ENCODE results near the gene MTLN.
"Not testable (repeated sequence)": the region's sequence is repeated elsewhere in the genome, so short reads cannot be mapped to it uniquely, and the experiment has no call there.

MTLN gene

DNA sequence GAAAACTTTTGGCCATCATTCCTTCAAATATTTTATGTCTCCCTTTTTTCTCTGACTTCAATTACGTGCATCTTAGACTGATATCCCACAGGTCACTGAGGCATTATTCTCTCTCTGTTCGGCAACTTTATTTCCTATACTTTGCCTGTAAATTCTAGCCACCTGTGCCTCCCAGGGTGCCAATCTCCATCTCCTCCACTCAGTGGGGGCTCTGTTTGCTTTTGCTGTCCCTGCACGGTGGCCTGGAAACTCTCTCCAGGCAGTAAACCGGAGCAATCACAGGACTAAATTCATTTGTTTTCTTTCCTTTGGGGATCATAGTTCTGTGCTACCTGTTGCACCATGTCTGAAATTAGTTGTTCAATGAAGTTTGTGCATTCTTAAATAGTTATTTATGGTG is 9.6 kb upstream of the MTLN start:
- Histone ChIP-seq H3K9me3 (ENCODE audit: severe bottlenecking) (no peaks in the 10 kb centered on the region), H3K36me3 (no peaks in the 10 kb centered on the region), H3K27me3 (ENCODE audit: insufficient read depth, low read depth, severe bottlenecking) (peaks cover 58% of the 10 kb centered on the region), H3K4me3 (ENCODE audit: low read depth, low read length) (no peak overlapping the region), H3K27ac (no peak overlapping the region)
- DNase-seq, result no peak
- TF ChIP-seq, protein P1, sequence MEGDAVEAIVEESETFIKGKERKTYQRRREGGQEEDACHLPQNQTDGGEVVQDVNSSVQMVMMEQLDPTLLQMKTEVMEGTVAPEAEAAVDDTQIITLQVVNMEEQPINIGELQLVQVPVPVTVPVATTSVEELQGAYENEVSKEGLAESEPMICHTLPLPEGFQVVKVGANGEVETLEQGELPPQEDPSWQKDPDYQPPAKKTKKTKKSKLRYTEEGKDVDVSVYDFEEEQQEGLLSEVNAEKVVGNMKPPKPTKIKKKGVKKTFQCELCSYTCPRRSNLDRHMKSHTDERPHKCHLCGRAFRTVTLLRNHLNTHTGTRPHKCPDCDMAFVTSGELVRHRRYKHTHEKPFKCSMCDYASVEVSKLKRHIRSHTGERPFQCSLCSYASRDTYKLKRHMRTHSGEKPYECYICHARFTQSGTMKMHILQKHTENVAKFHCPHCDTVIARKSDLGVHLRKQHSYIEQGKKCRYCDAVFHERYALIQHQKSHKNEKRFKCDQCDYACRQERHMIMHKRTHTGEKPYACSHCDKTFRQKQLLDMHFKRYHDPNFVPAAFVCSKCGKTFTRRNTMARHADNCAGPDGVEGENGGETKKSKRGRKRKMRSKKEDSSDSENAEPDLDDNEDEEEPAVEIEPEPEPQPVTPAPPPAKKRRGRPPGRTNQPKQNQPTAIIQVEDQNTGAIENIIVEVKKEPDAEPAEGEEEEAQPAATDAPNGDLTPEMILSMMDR (IDR thresholded peaks at IDR 0.05; ENCODE audit: low read depth, low read length), result no peak

- H3K4me3 ChIP-seq (ENCODE audit: low read depth, low read length), result no peak overlapping the region
- DNase-seq, result no peak
- H3K27me3 ChIP-seq (ENCODE audit: insufficient read depth, low read depth, severe bottlenecking), result peaks cover 67% of the 10 kb centered on the region
- H3K36me3 ChIP-seq, result no peaks in the 10 kb centered on the region
- H3K27ac ChIP-seq, result no peak overlapping the region
- TF ChIP-seq, protein P1 (IDR thresholded peaks at IDR 0.05; ENCODE audit: low read depth, low read length), result no peak
- no peaks in the 10 kb centered on the region for H3K9me3 ChIP-seq (ENCODE audit: severe bottlenecking)
Measured at GRCh38 chr2:110220190-110220564, 7.8 kb upstream of the MTLN start.

DNA sequence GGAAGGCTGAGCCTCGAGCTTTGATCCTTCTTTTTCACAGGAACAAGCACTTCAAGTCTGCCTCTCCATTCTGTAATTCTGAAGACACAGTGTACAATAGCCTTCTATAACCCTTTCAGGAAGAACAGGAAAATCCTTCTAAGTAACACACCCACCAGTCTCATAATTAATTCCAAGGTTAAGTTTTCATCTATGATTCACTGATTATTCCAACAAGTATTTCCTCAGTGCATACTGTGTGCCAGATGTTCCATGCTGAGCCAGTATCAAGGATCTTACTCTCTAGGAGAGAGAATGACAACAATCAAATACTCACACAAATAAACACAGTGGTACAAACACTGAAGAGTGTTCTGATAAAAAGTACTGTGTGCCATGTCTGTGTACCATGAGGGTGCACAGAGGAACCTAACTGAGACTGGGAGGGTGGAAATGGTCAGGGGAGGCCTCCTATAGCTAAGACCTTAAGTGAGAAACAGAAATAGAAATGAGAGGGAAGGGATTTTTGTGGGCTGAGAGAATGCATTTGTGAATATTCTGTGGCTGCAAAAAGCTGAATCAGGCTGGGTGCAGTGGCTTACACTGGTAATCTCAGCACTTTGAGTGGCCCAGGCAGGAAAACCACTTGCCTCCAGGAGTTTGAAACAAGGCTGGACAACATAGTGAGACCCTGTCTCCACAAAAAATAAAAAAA is 7.3 kb upstream of the MTLN start:
- Histone ChIP-seq H3K27me3 (ENCODE audit: insufficient read depth, low read depth, severe bottlenecking) (peaks cover 72% of the 10 kb centered on the region), H3K36me3 (no peaks in the 10 kb centered on the region), H3K4me3 (ENCODE audit: low read depth, low read length) (no peak overlapping the region), H3K9me3 (ENCODE audit: severe bottlenecking) (no peaks in the 10 kb centered on the region), H3K27ac (no peak overlapping the region)
- no peak for DNase-seq
- TF ChIP-seq, protein P1 (IDR thresholded peaks at IDR 0.05; ENCODE audit: low read depth, low read length), result no peak

DNA sequence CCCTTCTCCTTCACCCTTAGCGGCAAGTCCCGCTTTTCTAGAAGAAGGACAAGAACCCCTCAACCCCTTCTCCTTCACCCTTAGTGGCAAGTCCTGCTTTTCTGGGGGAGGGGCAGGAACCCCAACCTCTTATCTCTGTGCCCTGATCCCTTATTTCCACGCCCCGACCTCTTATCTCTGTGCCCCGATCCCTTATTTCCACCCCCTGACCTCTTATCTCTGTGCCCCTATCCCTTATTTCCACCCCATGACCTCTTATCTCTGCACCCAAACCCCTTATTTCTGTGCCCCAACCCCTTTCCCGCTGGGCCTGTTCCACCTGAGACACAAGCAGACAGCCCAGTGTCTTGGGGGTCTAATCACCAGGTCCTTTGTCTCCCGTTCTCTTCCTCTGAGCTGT is 6.5 kb upstream of the MTLN start:
- not testable (repeated sequence) for H3K4me3 ChIP-seq (ENCODE audit: low read depth, low read length); H3K36me3 ChIP-seq; DNase-seq; H3K9me3 ChIP-seq (ENCODE audit: severe bottlenecking); H3K27ac ChIP-seq
- H3K27me3 ChIP-seq (ENCODE audit: insufficient read depth, low read depth, severe bottlenecking), result peaks cover 78% of the 10 kb centered on the region

- Histone ChIP-seq H3K36me3 (no peaks in the 10 kb centered on the region), H3K4me3 (ENCODE audit: low read depth, low read length) (no peak overlapping the region), H3K27ac (no peak overlapping the region), H3K27me3 (ENCODE audit: insufficient read depth, low read depth, severe bottlenecking) (peaks cover 75% of the 10 kb centered on the region), H3K9me3 (ENCODE audit: severe bottlenecking) (peaks cover 3% of the 10 kb centered on the region)
- TF ChIP-seq, protein P1 (IDR thresholded peaks at IDR 0.05; ENCODE audit: low read depth, low read length), result no peak
- no peak for DNase-seq
Measured at GRCh38 chr2:110216803-110217202, 4.5 kb upstream of the MTLN start.

GRCh38 chr2:110216199-110216598 is 3.9 kb upstream of the MTLN start:
- Histone ChIP-seq H3K9me3 (ENCODE audit: severe bottlenecking) (peaks cover 3% of the 10 kb centered on the region), H3K27ac (no peak overlapping the region), H3K36me3 (no peaks in the 10 kb centered on the region), H3K4me3 (ENCODE audit: low read depth, low read length) (no peak overlapping the region), H3K27me3 (ENCODE audit: insufficient read depth, low read depth, severe bottlenecking) (peaks cover 69% of the 10 kb centered on the region)
- TF ChIP-seq, protein P1 (IDR thresholded peaks at IDR 0.05; ENCODE audit: low read depth, low read length), result no peak
- no peak for DNase-seq

All from WERI-Rb-1 (cell line).